DMS114 treated with DMSO at 0.1 percent for 48 hours (cell line): Measurements from ENCODE around the gene ZNF835.

Source experiments
- DNase-seq: peaks from one replicate; lab custom pipeline; 2025; ENCODE audit not compliant: unreplicated experiment; lab: John Stamatoyannopoulos, UW

Gene ZNF835

DNA sequence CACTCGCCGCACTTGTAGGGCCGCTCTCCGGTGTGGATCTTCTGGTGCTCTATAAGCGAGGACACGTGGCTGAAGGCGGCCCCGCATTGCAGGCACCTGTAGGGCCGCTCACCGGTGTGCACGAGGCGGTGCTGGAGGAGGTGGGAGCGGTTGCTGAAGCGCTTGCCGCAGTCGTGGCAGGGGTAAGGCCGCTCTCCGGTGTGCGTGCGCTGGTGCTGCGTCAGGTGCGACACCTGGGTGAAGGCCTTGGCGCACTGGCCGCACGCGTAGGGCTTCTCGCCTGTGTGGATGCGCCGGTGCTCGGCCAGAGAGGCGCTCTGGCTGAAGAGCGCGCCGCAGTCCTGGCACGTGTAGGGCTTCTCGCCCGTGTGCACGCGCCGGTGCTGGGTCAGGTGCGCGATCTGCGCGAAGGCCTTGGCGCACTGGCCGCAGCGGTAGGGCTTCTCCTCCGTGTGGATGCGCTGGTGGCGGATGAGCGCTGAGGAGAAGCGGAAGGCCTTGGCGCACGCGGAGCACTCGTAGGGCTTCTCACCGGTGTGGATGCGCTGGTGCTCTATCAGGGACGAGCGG, 7.5 kb downstream of the ZNF835 start:
- DNase-seq = no peak

DNA sequence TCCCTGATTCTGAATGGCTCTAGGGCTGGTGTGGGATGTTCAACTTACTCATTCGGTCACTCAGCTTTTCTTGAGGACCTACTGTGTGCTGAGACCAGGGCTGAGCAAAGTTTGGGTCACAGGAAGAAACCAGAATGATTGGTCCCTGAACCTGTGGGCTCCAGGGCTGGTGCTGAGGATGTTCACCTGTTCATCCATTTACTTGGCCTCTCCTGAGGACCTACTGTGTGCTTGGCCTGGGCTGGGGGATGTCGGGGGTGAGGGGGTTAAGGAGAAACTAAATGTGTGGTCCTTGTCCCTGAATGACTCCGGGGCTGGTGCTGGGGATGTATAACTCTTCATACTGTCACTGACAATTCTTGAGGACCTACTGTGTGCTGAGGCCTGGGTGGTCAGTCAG, 10.3 kb downstream of the ZNF835 start:
- DNase-seq = no peak

DNA sequence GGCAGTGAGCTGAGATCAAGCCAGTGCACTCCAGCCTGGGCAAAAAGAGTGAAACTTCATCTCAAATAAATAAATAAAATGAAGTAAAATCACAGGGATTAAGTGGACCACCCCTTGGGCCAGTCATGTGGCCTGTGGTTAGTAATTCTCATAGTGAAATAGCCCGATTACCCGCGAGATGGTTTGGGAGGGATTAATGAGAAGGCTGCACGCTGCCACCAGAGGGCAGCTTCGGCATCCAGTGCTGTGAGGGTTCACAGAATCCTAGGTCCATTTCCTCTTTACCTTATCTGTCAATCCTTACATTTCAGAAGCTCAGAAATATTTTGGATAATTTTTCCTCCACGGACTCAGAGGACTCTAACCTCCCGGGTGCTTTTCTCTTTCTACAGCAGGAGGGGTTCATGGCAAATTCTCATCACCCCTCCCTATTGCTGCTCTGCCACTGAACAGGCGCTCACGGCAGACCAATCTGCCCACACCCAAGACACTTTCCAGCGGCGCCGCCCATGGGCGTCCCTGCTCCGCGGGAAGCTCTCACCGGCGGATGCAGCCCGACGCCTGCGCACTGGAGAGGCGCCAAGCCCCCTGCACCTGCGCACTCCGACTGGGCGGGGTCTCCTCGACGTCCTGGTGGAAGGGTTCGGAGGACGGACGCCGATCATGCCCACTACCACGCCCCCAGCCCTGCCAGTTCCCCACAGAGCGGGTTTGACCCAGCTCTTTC, 11.0 kb downstream of the ZNF835 start:
- peak; percentile 35 for DNase-seq

DNA sequence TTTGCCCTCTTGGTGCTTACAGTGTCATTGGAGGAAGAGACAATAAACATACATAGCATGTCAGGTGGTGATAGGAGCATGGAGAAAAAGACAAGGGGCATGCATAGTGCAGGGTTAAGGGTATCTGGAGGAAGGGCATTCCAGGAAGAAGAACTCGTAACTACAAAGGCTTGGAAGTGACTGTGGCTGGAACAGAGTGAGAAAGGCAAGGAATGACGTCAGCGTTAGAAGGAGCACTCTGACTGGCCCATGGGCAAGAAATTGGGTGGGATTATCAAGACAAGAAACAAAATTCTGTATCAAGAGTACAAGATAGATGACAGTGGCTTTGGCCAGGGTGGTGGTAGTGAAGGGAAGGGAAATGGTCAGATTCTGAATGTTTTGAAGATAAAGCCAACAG, 17.4 kb downstream of the ZNF835 start:
- no peak for DNase-seq

DNA sequence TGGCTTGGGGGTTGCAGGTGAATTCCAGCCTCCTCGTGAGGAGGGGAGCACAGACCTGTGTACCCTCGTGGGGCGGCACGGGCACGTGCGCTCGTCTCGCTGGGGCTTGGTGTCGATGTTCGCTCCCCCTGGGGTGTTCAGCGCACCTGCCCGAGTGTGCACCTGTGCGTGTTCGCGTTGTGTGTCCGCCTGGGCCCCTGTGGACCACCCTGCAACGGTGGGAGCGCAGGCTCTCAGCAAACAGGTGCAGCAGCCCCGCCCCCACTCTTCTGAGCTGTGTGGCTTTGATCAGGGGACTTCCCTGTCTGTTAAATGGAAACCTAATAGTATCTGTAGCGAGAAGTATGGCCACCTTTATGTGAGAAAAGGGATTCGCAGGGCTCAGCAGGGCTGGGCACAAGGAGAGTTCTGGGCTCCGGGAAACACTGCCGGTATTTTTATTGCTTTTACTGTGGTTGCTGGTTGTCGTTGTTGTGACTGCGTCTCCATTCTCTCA, 28.0 kb downstream of the ZNF835 start:
- no peak for DNase-seq

DNA sequence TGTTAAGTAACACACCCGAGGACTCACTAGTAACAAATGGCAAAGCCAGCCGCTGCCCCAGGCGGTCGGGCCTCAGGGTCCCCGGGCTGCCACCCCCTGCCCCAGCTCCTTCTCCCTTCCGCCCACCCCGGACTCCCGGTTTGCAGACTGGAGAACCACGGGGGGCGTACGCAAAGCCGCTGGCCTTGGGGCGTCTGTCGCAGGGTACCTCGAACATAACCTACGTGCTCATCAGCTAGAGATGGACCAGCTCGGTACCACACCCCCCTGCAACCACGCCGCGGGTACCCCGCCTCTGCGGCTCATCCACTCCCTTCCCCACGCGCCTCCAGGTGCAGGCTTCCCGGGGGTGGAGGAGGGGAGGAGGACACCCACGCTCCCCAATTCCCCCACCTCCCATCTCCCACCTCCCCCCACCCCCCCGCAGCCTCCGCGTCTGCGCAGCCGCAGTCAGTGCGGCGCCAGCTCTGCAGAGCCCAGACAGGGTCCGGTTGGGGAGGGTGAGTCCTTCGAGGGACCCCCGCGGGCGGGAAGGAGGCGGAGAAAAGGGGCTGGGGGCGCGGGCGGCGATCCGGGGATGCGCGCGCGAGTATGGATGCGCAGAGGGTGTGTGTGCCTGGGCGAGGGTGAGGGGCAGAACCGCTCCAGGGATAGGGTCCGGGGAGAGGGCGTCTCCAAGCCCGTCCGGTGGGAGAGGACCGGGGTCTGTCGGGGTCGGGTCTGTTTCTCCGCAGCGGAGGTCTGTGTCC, 28.7 kb downstream of the ZNF835 start, which contains the start of gene SMIM17:
Gene SMIM17 (plus strand): TSS at position 449 of the 749 bp plus-strand sequence. CDS start 2,509 bp downstream, outside the sequence.
- no peak for DNase-seq

DNA sequence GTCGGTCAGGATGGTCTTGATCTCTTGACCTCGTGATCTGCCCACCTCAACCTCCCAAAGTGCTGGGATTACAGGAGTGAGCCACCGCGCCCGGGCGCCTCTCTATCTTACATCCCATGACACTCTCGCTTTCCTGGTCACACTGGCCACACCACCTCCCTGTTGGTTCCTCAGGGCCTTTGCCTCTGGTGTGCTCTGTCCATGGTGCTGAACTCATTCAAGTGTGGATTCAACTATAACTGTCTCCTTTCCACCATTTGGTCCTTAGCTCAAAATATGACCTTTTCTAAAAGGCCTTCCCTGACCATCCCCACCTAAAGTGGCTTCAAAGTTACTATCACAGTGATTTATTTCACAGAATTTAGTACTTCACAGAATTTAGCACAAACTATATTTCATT, 32.3 kb downstream of the ZNF835 start:
- no peak for DNase-seq

DNA sequence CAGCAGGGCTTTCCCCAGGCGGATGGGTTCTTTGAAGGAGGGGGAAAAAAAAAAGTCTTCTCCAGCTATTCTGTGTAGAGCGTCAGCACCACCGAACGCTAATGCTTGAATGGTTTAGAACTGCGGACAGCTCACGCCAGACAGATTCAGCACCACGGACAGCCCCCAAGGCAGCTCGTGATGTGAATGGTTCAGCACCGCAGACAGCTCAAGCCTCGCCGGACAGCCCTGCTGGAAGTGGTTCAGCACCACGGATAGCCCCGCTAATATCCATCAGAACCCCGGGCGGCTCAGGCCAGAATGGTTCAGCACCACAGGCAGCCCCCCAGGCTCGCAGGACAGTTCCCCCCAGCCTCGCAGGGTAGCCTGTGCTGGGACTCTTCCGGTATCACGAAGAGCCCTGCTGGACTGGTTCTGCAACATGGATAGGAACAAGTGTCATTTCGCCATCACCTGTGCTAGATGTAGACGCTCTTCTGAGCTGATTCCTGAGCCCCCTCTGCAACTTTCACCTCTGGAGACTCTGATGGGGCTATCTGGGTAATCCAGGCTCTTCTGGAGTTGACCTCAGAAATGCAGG, 33.5 kb downstream of the ZNF835 start:
- DNase-seq = peak; percentile 7

DNA sequence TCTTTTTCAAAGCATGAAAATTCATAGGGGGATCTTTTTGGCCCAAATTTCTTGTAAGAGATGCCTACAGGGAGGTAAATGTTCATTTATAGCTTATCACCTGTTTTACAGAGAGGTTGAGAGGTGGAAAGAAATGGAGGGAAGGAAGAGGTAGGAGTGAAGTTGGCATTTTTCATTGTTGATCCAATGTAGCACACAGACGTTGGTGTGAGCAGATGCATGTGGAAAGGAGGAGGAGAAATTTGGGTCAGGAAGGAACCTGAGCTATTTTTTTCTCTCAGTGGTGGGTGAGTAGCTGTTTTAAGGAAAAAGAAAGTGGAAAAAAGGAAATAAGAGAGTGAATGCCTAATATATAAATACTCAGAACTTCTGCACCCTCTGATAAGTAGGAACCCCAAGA, 38.5 kb downstream of the ZNF835 start:
- no peak for DNase-seq

DNA sequence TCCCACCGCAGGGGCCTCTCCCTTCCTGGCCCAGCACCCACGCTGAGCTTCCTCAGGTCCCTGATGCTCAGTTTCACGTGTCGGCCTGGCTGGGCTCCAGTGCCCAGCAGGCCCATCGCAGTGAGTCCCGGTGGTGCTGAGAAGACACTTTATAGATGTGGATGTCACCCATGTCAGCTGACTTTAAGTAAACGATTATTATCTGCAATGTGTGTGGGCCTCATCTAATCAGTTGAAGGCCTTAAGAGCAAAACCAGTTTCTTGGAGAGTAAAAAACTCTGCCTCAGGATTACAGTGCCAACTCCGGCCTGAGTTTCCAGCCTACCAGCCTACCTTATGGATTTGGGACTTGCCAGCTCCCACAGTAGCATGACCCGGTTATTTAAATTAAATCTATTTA, 45.8 kb downstream of the ZNF835 start:
- DNase-seq = no peak

DNA sequence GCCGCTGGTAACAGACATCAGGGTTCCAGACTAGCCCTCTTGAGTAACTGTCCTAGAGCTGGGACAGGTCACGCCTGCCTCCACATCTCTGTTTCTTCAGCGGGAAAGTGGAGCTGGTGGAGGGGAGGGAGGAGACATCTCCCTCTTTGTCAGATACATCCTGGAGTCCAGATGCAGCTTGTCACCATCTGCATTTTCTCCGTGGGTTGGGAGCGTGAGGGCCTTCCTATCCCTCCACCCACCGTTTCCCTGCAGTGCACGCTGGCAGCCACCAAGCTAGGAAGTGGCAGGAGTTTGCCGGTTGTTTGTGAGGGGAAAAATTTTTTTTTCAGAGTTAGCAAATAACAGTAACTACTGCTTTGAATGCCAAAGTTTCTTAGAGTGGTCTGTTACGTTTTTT, 48.6 kb downstream of the ZNF835 start:
- DNase-seq = no peak

DNA sequence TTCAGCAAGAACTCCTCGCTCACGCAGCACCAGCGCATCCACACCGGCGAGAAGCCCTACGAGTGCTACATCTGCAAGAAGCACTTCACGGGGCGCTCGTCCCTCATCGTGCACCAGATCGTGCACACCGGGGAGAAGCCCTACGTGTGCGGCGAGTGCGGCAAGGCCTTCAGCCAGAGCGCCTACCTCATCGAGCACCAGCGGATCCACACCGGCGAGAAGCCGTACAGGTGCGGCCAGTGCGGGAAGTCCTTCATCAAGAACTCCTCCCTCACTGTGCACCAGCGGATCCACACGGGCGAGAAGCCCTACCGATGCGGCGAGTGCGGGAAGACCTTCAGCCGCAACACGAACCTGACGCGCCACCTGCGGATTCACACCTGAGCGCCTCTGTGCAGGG, 49.2 kb downstream of the ZNF835 start:
- DNase-seq = no peak

DNA sequence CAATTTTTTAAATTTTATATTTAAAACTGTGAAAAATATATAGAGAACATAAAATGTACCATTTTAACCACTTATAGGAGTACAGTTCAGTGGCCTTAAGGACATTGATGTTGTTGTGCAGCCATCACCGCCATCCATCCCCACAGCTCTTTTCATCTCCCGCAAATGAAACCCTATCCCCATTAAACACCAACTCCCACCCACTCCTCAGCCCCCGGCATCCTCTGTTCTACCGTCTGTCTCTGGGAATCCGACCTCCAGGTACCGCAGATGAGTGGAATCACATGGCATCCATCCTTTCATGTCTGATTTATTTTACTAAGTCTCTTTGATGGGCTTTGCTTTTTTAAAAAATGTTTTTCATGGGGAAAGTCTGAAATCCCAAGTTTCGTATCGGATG, 52.4 kb downstream of the ZNF835 start:
- DNase-seq = no peak

DNA sequence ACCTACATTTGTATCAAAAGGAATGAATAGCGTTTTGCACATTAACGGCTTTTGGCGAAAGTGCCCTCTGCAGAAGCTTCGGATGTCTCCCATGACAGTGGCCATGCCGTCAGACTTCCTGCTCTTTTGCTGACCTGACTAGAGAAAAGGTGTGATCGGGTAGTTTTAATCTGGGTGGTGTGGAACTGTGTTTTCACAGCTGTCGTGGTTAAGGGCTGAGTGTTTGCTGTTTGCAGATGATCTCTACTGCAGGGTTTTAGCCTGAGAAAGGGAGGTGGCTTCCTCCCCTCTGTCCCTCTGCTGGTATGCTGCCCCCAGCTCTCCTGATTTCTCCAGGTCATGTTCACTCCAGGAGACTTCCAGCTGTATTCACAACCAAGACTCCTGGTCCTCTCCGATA, 54.0 kb downstream of the ZNF835 start:
- DNase-seq = no peak

DNA sequence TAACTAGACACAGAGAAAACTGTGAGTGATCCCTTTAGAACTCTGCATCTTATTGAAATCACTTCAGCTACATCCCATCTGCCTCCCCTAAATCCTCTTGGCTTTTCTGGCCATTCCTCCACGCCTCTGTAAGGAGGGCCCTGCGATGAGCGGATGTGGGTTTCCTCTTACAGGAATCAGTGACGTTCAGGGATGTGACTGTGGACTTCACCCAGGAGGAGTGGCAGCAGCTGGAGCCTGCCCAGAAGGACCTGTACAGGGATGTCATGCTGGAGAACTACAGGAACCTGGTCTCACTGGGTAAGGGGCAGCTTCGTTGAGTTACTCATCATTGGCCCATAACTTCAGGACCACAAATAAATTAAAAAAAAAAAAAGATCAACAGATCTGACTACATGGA, 57.9 kb downstream of the ZNF835 start:
- DNase-seq = no peak

DNA sequence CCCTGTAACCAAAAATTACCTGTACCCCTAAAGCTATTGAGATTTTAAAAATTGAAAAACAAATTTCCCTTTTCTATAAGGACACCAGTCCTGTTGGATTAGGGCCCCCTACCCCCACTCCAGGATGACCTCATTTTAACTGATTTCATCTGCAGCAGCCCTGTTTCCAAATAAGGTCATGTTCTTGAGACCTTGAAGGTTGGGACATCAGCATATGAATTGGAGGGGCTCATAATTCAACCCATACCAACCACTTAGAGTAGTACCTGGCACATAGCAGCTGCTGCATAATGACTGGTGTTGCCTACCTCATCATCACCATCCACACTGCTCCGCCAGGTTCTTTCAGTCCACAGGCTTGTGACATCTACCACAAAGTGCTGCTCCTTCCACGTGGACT, 58.8 kb downstream of the ZNF835 start:
- DNase-seq = no peak
